Neural cell (in vitro differentiated cells): ENCODE results near the gene TTYH3.

Source experiments
- EZH2 ChIP-seq: fragments of 200-600, 300-800 bp; shearing (Covaris generic), sonication (generic); IDR thresholded peaks from 2 replicates; pipeline ENCODE4 v1.6.1; 2014; ENCODE audit warnings: antibody characterized with exemption, low read length, borderline replicate concordance, mild to moderate bottlenecking; ENCODE audit not compliant: insufficient read depth, poor library complexity, severe bottlenecking
- POLR2AphosphoS5 ChIP-seq: IDR thresholded peaks from 2 replicates; pipeline ENCODE4 v1.6.1; 2012
- TF ChIP-seq, protein P1 (sequence below): fragments of 450-650 bp; IDR thresholded peaks from 2 replicates; pipeline ENCODE4 v1.5.1; 2014; ENCODE audit warnings: antibody characterized with exemption, mild to moderate bottlenecking, moderate library complexity; ENCODE audit not compliant: poor library complexity, severe bottlenecking

DNA sequence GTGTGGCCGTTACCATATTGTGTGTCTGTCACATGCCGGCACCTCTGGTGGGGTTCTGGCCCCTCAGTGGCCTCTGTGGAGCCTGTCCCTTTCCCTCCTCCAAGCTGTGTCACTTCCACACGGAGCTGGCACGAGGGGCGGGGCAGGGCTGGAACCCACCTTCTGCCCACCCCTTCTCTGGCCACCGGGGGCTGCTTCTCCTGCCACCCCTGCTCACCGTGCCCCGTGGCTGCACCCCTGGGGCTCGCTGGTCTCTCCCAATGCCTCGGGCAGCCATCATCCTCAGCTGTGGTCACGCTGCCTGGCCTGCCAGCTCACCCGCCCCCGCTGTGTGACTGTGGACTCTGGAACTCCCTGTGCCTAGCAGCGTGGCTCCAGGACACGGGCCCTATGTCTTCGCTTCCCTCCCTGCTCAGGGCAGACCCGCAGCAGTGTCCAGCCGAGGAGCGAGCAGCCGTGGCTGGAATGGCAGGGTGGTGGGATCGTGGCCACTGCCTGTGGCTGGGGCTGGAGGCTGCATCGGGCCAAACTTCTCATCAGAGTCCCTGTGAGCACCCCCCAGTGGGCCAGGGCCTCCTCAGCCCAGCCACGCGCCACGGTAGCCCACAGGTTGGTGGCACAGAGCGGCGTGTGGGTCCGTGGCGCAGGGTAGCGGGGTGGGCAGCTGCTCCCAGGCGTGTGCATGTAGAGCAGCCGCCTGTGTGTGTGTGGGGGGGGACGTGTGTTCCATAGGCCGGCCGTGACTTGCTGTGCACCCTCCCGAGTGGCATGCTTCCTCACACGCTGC lies 8.1 kb downstream of the TTYH3 start:
- TF ChIP-seq, protein P1, sequence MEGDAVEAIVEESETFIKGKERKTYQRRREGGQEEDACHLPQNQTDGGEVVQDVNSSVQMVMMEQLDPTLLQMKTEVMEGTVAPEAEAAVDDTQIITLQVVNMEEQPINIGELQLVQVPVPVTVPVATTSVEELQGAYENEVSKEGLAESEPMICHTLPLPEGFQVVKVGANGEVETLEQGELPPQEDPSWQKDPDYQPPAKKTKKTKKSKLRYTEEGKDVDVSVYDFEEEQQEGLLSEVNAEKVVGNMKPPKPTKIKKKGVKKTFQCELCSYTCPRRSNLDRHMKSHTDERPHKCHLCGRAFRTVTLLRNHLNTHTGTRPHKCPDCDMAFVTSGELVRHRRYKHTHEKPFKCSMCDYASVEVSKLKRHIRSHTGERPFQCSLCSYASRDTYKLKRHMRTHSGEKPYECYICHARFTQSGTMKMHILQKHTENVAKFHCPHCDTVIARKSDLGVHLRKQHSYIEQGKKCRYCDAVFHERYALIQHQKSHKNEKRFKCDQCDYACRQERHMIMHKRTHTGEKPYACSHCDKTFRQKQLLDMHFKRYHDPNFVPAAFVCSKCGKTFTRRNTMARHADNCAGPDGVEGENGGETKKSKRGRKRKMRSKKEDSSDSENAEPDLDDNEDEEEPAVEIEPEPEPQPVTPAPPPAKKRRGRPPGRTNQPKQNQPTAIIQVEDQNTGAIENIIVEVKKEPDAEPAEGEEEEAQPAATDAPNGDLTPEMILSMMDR, result no peak
- no peak for TF ChIP-seq EZH2
- TF ChIP-seq POLR2AphosphoS5, result no peak
